ENCODE measurements around the gene KANSL2. TPM values are rescaled to one million over a fixed set of nuclear protein-coding genes. Genes with fewer than 3 reads are reported as not detected.

KANSL2 gene
- total RNA-seq, 1 donor from 2014 or later, result 54.8 TPM

GRCh38 chr12:48613321-48613720 is 68.7 kb downstream of the KANSL2 start:
- DNase-seq (ENCODE audit: low read depth), result no peak

MicroRNAs within 50 kb of the gene (microRNA counts, 767-probe panel; counts per million panel counts)
- microRNA hsa-miR-1291, result not detected

Small RNA genes lying within 50 kb of the gene (microRNA-seq; reads per million reads assigned to microRNA genes)
- gene MIR1291, result 0.81 reads per million

Other genes with a start within 250 kb of the KANSL2 start
- gene ANP32D, start 209.7 kb downstream of the KANSL2 start, total RNA-seq, result not detected in 2 replicates
- gene C12orf54, start 199.7 kb downstream of the KANSL2 start, total RNA-seq, result not detected in 2 replicates
- not detected in 2 replicates for gene OR8S1, start 156.6 kb downstream of the KANSL2 start, total RNA-seq
- not detected in 2 replicates for gene LALBA, start 112.2 kb downstream of the KANSL2 start, total RNA-seq
- gene CCNT1, start 34.5 kb upstream of the KANSL2 start, total RNA-seq, result 35.1 and 37.5 TPM in 2 replicates
- 32.9 and 44.2 TPM in 2 replicates for gene ADCY6, start 106.9 kb upstream of the KANSL2 start, total RNA-seq
- gene CACNB3, start 136.3 kb upstream of the KANSL2 start, total RNA-seq, result 8.5 and 9.0 TPM in 2 replicates
- 60.4 and 61.2 TPM in 2 replicates for gene DDX23, start 169.9 kb upstream of the KANSL2 start, total RNA-seq
- not detected in 2 replicates for gene RND1, start 183.6 kb upstream of the KANSL2 start, total RNA-seq
- gene FKBP11, start 243.3 kb upstream of the KANSL2 start, total RNA-seq, result 4.3 and 8.0 TPM in 2 replicates